Measurements from ENCODE around the gene PAK4.
"Not testable (repeated sequence)": the region's sequence is repeated elsewhere in the genome, so short reads cannot be mapped to it uniquely, and the experiment has no call there.

PAK4 gene

DNA sequence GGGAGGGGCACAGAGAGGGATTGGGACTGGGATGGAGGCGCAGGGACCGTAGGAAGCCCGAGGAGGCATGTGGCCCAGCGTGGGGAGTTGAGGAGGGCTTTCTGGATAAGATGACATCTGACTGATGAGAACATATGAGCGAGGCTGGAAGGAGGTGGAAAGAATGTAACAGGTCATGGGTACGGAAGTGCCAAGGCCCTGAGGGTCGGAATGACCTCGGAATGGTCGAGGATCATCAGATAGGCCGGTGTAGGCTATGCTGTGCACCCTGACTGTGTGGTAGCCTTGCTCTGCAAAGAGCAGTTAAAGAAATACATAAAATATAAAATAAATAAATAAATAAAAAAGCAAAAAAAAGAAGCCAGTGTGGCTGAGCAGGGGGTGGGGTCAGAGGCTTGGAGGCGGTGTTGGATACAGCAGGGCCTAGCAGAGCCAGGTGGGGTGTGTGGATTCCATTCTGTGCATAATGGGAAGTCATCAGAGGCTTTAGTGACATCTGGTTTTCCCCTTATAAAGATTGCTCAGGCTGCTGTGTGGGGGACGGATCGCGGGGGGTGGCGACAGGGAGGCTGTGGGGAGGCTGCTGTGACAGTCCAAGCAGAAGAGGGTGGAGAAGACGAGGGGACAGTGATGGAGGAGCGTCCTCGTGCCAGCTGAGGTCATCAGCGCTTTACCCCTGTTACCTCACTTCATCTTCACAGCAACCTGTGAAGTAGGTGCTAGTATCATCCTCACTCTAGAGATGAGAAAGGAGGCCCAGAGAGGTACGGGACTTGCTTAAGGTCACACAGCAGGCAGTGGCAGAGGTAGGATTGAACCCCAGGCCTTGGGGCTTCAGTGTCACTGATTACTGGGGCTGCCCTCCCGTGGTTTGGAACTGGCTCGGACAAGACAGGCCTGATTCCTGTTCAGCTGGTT is 5.0 kb downstream of the PAK4 start:
- DNase-seq = no peak

- DNase-seq = no peak
These were observed 5.7 kb downstream of the PAK4 start for GRCh38 chr19:39131255-39131755.

DNA sequence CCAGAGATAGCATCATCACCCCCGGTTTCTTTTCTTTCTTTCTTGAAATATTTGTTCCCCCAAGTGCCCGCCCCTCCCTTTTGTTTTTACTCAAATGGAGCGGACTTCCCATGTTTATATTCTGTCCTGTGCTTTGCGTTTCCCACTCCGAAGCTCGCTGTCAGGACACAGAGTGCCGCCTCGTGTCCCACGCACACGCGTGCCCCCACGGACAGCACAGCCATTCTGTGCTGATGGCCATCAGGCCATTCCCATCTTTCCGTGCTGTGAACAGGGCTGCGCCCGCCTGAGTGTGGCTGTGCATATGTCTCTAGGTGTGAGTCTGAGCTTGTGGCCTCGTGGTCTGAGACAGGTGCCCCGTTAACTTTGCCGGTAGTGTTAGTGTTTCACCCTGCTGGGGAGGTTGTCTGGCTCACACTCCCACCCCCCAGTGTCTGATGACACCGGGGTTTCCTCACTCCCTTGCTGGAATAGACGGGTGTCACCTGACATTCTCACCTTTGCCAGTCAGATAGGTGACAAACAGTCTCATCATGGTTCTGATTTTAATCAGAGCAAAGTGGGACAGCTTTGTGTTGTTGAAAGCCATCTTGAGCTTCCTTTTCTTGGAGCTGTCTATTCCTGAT is 6.9 kb downstream of the PAK4 start:
- DNase-seq = no peak

DNA sequence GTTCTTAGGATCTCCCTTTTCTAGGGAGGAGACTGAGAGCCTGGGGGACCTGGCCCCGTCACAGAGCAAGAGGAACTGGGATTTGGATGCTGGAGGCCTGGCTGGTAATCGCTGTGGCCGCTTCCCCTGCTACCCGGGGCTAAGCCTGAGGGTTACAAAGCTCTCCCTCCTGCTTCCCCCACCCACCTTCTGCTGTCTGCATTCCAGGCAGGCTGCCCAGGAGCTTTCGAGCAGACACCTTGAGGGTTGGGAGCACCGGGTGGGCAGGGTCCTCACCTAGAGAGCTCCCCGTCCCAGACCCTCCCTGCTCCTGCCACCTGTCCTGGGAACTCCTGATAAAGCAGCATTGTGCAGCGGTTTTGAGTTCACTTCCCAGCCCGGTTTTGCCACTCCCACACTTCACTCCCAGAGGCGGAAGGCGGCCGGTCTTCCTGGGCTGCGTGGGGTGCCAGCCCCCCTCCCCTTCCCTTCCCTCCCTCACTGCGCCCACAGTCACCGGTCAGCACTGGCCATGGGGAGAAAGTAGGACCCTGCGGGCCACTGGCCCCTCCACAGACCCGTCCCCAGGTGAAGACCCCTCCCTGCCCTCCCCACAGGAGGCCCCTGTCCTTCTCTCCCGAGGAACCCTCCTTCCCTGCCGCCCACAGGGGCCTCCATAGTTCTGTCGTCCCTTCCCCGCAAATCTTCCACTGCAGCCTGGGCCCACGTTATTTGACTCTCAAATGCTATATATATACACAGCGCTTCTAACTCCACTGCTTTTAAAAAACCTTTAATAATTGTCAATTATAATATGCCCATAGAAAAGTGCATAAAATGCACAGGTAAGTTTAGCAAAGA is 8.1 kb downstream of the PAK4 start:
- DNase-seq = no peak

GRCh38 chr19:39135701-39136100 is 10.1 kb downstream of the PAK4 start:
- DNase-seq = no peak

DNA sequence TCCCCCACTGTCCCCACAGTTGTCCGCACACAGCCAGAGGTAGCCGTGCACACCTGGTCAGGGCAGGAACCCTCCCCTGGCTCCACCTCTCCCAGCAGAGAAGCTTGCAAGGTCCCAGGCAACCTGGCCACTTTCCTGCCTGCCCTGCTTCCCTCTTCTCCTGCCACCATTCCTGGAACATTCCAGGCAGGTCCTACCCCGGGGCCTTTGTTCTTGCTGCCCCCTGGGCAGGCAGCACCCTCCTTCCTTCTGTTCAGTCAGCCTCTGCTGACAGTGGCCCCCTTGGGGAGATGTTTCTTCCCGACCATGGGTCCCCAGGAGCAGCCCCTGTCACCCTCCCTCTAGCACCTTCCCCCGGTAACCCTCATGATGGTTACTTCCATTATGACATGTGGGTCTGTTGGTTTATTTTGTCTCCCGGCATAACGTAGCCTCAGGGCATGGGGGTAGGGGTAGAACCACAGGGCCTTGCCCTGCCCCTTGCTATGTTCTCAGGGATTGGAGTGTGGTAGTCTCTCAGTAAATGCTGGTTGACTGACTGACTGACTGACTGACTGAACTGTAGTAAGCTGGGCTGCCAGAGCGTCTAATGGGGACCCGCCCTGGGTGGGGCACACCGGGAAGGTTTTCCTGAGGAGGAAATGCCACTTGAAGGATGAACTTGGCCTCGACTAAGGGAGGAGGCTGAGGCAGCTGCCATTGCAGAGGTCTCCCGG is 10.8 kb downstream of the PAK4 start:
- DNase-seq = no peak

DNA sequence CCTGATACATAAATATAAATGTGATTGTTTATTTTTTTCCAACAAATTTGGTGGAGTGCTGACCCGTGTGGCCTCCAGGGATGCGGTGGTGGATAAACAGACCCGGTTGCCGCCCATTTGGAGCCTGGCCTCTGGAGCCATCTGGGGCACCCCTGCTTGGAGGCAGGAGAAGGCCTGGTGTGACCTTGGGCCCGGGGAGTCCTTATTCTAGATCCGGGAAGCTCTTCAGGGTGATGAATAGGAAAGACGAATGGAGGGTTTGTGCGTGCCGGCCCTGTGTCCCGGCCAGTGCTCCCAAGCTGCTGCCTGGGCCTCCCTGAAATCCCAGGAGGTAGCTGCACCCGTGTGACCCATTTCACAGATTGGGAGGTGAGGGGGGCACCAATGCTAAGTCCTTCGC is 11.5 kb downstream of the PAK4 start:
- DNase-seq = no peak

DNA sequence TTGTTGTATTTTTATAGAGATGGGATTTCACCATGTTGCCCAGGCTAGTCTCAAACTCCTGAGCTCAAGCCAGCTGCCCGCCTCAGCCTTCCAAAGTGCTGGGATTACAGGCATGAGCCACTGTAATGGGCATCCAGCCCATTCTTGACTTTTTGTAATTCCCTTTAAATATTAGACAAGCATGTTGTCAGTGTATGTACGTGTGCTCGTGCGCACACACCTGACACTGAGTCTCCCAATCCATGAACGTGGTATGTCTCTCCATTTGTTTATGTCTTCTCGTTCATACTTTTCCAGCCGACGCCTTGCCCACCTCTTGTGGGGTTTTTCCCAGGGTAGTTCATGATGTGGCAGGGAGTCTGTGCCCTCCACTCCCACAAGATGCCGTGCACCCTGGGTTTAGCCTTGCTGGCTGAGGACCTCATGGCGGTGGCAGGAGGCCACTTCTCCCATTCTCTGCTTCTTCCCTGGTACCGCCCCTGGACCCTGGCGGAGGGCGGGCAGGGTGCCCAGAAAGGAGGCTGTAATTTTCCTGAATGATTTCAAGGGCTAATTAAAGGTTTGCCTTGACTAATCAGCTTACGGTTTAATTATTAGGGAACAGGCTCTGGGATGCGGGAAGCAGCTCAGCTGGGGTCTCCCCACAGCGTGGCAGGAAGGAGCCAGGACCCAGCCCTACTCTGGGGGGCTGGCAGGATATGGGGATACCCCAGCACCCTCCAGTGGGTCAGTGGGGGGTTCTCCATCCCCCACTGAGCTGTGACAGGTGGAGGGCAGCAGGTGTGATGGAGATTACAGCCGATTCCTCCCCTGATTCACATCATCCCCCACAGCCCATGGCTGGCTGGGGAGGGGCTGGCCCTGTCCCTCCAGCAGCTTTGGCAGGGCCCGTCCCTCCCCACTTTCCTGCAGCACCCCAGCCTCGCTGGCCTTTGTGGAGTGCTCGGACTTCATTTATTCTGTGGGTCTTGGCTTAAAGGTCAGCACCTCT is 12.9 kb downstream of the PAK4 start:
- DNase-seq = no peak

DNA sequence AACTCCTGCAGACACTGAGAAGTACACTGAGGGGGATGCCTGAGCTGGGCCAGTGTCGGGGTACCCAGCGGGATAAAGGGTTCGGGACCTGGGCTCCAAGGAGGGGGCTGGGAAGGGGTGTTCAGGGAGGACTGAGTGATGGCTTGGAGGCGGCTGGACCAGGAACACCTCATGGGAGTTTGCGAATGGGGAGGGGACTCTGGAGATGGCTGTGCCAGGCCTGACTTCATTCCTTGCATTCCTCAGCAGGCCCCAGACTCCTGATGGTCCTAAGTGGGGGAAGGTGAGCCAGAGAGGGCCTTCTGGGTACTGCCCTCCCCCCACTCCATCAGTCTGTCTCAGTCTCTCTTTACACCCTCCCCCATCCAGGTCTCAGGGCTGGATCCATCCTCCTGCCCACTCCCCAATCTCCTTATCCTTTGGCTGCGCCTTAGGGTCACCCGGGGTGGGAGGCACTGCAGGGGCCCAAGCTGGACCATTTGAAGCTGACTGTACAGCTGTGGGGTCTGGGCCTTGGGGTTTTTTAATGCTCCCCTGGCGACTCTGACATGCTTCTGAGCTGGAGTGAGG is 13.8 kb downstream of the PAK4 start:
- DNase-seq = no peak

- DNase-seq = no peak
These were observed 14.4 kb downstream of the PAK4 start for GRCh38 chr19:39139971-39140453.

DNA sequence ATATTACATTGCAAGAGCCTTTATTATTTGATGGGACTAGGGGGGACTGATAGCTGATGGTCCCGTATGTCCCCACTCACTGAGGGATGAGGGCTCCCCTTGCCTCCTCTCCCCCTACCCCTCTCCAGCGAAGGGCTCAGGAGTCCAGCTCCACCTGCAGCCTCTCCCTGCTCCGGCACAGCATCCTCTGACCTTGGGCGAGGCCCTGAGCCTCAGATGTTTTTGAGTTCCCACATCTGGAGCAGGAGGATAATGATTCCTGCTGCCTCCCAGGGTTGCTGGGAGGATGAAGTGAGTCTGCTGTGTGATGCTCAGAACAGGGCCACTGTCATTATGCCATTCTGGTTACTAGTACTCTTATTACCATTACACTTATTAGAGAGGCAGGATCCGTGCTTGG is 15.0 kb downstream of the PAK4 start:
- no peak for DNase-seq

DNA sequence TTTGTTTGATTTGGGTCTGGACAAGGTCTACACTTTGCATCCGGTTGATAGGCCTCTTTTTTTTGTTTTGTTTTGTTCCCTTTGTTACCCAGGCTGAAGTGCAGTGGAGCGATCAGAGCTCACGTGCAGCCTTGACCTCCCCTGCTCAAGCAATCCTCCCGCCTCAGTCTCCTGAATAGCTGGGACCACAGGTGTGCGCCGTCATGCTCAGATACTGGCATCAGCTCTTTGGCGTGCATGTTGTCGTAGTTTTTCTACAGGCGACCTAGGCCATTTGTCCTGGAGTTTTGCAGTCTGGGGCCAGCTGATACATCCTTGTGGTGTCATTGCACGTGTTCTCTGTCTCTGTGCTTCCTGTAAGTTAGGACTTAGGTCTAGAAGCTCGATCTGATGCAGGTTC is 16.3 kb downstream of the PAK4 start:
- no peak for DNase-seq

DNA sequence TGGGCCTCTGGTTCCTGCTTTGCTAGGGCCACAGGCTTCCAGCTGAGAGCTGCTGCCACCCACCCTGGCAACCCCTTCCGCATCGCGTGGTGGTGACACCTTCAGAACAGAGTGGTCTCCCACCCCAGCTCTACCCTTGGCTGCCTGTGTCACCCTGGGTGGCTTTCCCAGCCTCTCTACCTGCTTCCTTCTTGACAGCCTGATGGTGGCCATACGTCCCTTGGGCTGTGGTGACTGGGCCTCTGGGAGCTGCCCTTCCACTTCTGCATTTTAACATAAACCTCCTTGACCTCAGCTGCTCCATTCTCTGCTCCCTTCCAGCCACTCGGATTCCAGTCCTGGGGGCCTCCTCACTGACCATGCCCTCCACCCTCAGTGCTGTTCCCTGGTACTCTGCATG is 17.0 kb downstream of the PAK4 start:
- DNase-seq = no peak

DNA sequence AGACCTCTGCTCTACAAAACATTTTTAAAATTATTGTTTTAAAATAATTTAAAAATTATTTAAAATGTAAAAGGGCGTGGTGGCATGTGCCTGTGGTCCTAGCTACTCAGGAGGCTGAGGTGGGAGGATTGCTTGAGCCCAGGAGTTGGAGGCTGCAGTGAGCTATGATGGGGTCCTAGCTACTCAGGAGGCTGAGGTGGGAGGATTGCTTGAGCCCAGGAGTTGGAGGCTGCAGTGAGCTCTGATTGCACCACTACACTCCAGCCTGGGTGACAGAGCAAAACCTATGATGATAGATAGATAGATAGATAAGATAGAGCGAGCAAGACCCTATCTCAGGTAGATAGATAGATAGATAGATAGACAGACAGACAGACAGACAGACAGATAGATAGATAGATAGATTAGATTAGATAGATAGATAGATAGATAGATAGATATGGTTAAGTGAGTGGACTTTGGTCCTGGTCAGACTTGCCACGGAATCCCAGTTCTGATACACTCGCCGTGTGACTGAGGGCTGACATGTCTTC is 18.2 kb downstream of the PAK4 start:
- DNase-seq = not testable (repeated sequence)

GRCh38 chr19:39144290-39145071 is 18.9 kb downstream of the PAK4 start:
- DNase-seq = no peak

GRCh38 chr19:39145180-39145953 is 19.8 kb downstream of the PAK4 start:
- no peak for DNase-seq

GRCh38 chr19:39146091-39146490 is 20.5 kb downstream of the PAK4 start:
- no peak for DNase-seq

DNA sequence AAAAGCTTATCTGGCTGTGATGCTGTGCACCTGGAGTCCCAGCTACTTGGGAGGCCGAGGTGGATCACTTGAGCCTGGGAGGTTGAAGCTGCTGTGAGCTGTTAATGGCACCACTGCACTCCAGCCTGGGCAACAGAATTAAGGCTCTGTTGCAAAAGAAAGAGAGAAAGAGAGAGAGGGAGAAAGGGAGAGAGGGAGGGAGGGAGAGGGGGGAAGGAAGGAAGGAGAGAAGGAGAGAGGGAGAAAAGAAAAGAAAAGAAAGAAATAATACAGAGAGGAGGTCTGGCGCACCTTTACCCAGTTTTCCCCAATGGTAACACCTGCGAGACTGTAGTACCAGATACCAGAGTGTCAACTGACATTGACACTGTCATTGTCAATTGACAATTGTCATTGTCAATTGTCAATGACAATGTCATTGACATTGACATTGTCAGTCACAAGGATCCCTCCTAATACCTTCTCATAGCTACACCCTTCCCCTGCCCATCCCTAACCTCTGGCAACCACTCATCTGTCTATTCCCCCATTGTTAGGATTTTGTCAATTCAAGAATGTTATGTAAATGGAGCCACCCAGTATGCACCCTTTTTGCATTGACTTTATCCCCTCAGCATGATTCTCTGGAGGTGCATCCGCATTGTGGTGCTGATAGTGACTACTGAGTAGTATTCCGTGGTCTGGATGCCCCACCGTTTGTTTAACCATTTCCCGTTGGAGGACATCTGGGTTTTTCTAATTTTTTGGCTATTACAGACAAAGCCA is 21.3 kb downstream of the PAK4 start:
- no peak for DNase-seq

All from CD4-positive, alpha-beta T cell treated with Interferon gamma for 1 hour (primary cell).